ENCODE data around the gene TBC1D22A.
"Not testable (repeated sequence)": the region's sequence is repeated elsewhere in the genome, so short reads cannot be mapped to it uniquely, and the experiment has no call there.

Gene TBC1D22A

DNA sequence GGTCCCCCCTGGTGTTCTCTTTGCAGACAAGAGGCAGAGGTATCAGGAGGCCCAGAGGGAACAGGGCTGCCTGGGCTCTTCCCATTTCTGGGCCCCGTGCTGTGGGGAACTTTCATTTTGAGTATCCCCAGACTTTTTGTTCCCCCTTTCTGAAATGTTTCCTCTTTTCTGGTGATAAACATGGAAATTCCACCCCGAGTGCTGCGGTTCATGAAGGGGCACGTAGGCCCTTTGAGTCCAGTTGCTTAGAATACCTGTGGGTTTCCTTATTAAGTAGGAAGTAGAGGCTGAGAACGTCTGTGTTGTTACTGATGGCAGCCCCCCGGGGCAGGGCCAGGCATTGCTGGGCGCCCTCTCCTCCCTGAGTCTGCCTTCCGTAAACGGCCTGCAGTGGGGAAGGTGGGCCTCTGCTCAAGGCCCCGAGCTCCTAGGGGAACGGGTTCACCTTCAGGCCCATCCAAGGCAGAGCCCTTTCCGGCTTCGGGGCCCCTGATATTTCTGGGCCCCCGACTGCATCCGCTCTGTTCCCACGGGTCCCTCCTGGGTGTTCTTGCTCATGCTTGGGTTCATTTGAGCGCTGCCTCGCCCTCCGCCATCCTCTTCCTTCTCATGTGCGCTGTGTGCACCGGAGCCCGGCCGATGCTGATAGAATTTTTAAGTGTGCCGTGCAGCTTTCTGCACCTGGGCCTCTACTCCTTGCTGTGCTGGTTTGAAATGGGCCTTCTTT is 12.0 kb downstream of the TBC1D22A start:
- no peak for DNase-seq (ENCODE audit: low spot score)

DNA sequence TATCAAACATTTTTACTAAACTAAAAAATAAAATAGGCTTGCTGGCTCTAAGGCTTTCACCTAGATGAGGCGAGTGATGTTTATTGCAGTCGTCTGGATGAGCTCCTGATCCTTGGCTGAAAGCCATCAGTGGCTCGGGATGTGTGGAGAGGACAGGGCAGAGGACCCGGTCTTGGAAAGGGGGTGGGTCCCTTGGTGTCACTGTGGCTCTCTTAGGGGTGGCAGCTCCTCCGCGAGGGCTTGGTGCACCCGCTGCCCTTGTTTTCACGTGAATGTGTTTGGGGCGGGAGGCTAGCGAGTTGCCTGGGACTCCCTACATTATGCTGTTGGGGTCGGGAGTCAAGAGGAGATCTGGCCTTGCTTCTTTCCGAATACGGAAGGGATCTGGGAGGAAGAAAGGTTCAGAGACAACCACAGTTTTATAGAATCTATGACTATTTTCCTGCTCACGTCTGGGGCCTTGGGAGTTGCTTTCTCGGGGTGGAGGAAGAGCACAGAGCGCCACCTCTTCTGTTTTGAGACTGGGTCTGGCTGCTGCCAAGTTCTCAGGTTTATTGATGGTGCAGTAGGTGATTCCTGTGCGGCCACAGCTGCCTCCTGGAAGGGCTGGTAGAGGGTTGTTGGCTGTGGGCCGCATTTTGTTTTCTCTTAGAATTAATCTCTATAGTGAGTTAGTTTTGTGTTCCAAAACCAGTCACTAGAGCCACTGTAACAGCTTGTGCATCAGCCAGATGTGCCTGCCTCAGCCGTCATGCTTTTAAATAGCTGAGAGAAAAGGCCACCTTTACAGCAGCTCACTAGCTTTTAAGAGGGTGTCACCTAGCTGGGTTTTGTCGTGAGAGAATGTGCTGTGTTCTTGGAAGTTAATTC is 12.8 kb downstream of the TBC1D22A start:
- DNase-seq (ENCODE audit: low spot score): no peak

DNA sequence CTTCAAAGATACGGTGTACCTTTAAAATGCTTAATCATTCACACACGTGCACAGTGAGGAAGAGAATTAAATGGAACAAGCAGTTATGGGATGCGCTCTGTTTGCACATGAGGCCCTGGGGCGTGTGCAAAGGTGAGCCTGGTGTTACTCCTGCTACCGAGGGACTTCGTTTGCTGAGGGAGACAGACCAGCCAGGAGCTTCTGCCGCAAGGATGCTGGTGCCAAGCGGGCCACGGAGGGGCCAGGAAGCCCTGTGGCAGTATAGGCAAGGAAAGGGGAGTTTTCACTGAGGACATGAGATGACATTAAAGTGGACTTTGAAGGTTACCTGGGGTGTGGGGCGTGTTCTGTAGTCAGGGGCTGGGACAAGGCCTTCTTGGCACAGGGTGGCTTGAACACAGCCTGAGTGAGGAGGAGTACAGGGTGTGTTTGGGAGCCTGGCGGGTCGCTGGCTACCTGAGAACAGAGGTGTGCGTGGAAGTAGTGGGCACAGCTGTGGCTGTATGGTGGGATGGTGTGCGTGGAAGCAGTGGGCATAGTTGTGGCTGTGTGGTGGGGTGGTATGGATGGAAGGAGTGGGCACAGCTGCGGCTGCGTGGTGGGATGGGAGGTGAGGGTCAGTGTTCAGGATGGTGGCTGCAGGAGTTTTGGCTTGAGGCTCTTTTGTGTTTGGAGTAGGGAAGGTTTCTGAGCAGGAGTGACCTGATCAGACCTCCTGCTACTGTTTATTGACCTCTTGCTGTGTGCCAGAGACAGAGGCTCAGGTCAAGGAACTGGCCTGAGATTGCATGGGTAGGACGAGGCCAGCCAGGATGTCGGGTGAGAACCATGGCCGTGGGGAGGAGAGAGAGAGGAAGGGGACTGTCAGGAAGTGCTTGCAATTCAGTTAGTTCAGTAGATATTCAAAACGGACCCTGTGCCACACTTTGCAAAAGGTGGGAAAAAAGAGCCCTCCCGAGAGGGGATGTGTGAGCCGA is 13.7 kb downstream of the TBC1D22A start:
- DNase-seq (ENCODE audit: low spot score): no peak

DNA sequence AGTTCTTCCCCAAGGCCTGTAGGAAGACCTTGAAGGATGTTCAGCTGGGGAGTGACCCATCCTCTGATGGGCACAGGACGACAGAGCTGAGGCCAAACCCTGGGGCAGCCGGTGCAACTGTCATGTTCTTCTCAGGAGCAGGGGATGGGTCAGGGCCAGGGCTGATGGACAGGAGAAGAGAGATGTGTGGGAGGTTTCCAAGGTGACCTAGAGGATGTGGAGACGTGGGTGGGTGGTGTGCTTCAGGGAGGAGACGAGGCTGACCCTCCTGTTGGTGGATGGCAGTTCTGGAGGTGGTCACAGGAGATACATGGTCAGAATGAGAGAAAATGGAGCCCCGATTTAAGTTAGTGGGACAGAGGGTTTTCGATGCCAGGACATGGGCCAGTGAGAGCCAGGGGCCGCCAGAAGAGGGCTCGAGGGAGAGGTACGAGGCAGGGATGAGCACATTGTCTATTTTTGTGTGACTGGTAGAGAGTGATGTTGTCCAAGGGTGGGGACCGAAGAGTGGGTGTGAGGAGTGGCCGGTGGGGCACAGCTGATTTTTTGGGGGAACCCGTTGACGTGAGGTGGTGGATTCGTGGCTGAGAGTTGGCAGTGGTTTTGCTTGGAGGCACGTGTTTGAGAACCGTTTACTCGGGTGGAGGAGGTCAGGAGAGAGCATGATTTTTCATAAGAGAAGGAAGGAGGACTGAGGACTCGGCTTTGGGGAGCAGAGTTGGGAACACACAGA is 14.6 kb downstream of the TBC1D22A start:
- DNase-seq (ENCODE audit: low spot score): no peak

GRCh38 chr22:46777609-46777970 is 15.1 kb downstream of the TBC1D22A start:
- no peak for DNase-seq (ENCODE audit: low spot score)

- DNase-seq (ENCODE audit: low spot score): no peak
These were observed 16.6 kb downstream of the TBC1D22A start for GRCh38 chr22:46779023-46779422.

GRCh38 chr22:46779651-46780050 is 17.2 kb downstream of the TBC1D22A start:
- DNase-seq (ENCODE audit: low spot score): no peak

DNA sequence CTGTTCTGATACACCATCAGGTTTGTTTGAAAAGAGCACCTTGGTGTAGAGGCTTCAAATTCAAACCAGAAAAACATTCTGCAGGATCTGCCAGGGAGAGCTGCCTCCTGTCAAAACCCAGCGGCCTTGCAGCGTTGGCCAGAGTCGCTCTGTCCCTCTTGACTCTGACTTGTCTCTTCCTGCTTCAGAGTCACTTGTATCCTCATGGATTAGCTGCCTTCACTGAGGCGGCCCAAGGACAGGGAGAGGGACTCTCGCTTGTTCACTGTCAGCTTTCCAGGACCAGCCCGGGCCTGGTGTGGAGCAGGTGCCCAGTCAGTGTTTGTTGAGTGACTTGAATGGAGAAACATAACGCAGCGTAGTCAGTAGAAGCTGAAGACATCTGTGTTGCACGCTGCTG is 18.0 kb downstream of the TBC1D22A start:
- no peak for DNase-seq (ENCODE audit: low spot score)

DNA sequence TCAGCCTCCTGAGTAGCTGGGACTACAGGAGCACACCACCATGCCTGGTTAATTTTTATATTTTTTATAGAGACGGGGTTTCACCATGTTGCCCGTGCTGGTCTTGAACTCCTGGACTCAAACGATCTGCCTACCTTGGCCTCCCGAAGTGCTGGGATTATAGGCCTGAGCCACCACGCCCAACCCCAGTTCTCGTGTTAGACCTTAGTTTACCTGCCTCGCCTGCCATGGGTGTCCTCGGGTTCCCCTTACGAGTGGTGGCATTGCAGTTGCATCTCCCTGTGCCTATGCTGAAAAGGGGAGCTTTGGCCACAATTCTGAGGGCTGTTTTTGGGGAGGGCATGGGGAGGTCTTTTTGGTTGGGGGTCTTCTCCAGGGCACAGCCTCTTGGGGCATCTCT is 18.8 kb downstream of the TBC1D22A start:
- DNase-seq (ENCODE audit: low spot score): no peak

DNA sequence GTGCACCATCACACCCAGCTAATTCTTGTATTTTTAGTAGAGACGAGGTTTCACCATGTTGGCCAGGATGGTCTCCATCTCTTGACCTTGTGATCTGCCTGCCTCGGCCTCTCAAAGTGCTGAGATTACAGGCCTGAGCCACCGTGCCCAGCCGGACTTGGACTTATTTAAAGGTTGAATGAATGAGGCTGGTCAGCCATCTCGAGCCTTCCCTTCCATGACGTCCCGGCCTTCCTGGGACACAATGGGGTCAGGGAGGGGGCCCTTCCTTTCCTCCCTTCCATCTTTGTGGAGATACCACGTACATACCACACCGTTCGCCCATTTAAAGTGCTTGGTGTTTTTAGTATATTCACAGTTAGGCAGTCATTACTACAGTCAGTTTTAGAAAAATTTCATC is 19.8 kb downstream of the TBC1D22A start:
- not testable (repeated sequence) for DNase-seq (ENCODE audit: low spot score)

DNA sequence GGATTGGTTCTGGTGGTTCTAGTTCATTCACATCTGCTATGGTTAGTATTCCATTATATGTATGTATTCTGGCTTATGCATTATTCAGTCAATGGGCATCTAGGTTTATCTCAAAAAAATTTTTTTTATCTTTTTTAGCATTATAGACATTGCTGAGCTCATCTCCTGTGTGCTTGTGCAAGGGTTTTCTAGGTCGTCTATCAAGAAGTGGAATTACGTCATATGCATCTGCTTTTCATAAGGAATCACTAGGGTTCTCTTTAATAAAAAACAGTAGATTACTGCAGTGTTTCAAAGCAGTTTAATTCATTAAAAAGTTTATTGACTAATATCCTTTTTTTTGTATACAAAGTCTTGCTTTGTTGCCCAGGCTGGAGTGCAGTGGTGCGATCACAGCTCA is 21.3 kb downstream of the TBC1D22A start:
- no peak for DNase-seq (ENCODE audit: low spot score)

GRCh38 chr22:46788441-46789172 is 26.2 kb downstream of the TBC1D22A start:
- no peak for DNase-seq (ENCODE audit: low spot score)

GRCh38 chr22:46789992-46790391 is 27.5 kb downstream of the TBC1D22A start:
- DNase-seq (ENCODE audit: low spot score): no peak

- DNase-seq (ENCODE audit: low spot score): peak; percentile 75
These were observed 28.8 kb downstream of the TBC1D22A start for GRCh38 chr22:46791201-46791731.

GRCh38 chr22:46792061-46792796 is 29.8 kb downstream of the TBC1D22A start:
- DNase-seq (ENCODE audit: low spot score): no peak

GRCh38 chr22:46792841-46793261 is 30.4 kb downstream of the TBC1D22A start:
- no peak for DNase-seq (ENCODE audit: low spot score)

GRCh38 chr22:46793497-46793896 is 31.0 kb downstream of the TBC1D22A start:
- DNase-seq (ENCODE audit: low spot score): no peak

DNA sequence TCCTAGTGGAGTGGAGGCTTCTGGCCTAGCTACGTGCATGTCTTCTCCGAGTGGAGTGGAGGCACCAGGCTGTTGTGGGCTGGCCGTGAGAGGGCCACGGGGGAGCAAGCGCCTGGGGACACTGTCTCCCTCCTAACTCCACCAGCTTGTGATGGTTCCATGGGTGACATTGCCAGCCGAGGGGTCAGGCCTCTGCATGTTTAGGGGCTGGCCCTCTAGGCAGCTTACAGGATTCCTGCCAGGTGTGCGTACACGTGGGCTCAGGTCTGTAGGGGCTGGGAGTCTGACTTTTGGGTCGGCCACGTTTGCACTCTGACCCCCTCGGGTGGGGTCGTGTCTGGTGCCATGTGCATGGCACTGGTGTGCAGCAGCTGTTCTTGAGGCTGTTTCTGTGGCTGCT is 31.6 kb downstream of the TBC1D22A start:
- DNase-seq (ENCODE audit: low spot score): no peak

DNA sequence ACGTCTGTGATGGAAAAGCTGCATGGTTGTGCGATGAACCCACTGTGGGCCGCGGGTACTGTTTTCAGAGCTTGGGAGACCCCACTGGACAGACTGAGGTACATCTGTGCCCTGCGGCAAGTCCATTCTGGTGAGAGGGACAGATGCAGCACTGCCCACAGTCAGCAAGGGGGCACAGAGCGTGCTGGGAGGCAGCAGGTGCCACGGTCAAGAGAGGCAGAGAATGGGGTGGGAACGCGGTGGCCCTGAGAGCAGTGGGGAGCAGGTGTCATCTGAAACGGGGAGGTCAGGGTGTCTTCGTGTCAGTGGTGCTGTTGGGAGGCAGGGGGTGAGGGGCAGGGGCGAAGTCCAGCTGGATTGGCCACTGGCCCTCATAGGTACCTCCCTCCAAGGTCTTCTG is 32.0 kb downstream of the TBC1D22A start:
- no peak for DNase-seq (ENCODE audit: low spot score)

DNA sequence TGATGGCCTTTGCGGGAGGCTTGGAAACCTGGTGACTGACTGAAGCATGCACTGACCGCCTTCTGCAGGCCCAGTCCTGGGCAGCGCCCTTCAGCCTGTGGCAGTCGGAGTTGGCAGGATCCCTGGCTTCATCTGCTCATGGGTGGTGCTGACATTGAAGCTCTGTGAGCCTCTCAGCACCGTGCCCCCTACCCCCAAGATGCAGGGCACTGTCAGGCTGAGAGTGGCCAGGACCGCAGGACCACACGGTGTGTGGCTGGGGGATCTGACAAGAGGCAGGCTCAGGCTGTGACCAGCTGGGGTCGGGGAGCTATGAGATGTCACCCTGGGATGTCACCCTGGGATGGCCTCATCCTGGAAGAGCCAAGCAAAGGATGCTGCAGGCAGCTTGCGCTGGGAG is 32.7 kb downstream of the TBC1D22A start:
- no peak for DNase-seq (ENCODE audit: low spot score)

All from putamen (tissue), 1 donor.